Measurements from ENCODE around the gene SMAD6. TPM values are rescaled to one million over a fixed set of nuclear protein-coding genes. Genes with fewer than 3 reads are reported as not detected.

The SMAD6 gene
- total and polyA plus RNA-seq, 9 of the 15 experiments (the other 6 are each of a cell fraction or from before 2014, with no cell fraction given): 0.10 to 15.5 (median 3.7) TPM

DNA sequence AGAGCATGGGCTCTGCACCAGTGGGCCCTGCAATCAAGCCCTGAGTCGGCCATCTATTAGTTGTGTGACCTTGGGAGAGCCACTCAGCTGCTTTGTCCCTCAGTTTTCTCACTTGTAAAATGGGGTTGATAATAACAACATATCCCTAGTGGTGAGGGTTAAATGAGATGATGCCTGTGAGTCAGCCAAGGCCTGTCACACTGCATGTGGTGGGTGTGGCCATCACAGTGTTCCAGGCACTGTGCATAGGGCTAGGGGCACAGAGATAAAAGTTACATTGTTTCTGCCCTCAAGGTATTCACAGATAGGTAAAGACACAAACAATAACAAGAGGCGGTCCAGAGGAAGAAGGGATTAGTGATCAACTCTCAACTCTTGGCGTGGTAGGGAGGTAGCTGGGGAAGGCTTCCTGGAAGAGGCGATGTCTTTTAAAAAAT lies 19.5 kb downstream of the SMAD6 start (continued):
- TF ChIP-seq, protein P1, sequence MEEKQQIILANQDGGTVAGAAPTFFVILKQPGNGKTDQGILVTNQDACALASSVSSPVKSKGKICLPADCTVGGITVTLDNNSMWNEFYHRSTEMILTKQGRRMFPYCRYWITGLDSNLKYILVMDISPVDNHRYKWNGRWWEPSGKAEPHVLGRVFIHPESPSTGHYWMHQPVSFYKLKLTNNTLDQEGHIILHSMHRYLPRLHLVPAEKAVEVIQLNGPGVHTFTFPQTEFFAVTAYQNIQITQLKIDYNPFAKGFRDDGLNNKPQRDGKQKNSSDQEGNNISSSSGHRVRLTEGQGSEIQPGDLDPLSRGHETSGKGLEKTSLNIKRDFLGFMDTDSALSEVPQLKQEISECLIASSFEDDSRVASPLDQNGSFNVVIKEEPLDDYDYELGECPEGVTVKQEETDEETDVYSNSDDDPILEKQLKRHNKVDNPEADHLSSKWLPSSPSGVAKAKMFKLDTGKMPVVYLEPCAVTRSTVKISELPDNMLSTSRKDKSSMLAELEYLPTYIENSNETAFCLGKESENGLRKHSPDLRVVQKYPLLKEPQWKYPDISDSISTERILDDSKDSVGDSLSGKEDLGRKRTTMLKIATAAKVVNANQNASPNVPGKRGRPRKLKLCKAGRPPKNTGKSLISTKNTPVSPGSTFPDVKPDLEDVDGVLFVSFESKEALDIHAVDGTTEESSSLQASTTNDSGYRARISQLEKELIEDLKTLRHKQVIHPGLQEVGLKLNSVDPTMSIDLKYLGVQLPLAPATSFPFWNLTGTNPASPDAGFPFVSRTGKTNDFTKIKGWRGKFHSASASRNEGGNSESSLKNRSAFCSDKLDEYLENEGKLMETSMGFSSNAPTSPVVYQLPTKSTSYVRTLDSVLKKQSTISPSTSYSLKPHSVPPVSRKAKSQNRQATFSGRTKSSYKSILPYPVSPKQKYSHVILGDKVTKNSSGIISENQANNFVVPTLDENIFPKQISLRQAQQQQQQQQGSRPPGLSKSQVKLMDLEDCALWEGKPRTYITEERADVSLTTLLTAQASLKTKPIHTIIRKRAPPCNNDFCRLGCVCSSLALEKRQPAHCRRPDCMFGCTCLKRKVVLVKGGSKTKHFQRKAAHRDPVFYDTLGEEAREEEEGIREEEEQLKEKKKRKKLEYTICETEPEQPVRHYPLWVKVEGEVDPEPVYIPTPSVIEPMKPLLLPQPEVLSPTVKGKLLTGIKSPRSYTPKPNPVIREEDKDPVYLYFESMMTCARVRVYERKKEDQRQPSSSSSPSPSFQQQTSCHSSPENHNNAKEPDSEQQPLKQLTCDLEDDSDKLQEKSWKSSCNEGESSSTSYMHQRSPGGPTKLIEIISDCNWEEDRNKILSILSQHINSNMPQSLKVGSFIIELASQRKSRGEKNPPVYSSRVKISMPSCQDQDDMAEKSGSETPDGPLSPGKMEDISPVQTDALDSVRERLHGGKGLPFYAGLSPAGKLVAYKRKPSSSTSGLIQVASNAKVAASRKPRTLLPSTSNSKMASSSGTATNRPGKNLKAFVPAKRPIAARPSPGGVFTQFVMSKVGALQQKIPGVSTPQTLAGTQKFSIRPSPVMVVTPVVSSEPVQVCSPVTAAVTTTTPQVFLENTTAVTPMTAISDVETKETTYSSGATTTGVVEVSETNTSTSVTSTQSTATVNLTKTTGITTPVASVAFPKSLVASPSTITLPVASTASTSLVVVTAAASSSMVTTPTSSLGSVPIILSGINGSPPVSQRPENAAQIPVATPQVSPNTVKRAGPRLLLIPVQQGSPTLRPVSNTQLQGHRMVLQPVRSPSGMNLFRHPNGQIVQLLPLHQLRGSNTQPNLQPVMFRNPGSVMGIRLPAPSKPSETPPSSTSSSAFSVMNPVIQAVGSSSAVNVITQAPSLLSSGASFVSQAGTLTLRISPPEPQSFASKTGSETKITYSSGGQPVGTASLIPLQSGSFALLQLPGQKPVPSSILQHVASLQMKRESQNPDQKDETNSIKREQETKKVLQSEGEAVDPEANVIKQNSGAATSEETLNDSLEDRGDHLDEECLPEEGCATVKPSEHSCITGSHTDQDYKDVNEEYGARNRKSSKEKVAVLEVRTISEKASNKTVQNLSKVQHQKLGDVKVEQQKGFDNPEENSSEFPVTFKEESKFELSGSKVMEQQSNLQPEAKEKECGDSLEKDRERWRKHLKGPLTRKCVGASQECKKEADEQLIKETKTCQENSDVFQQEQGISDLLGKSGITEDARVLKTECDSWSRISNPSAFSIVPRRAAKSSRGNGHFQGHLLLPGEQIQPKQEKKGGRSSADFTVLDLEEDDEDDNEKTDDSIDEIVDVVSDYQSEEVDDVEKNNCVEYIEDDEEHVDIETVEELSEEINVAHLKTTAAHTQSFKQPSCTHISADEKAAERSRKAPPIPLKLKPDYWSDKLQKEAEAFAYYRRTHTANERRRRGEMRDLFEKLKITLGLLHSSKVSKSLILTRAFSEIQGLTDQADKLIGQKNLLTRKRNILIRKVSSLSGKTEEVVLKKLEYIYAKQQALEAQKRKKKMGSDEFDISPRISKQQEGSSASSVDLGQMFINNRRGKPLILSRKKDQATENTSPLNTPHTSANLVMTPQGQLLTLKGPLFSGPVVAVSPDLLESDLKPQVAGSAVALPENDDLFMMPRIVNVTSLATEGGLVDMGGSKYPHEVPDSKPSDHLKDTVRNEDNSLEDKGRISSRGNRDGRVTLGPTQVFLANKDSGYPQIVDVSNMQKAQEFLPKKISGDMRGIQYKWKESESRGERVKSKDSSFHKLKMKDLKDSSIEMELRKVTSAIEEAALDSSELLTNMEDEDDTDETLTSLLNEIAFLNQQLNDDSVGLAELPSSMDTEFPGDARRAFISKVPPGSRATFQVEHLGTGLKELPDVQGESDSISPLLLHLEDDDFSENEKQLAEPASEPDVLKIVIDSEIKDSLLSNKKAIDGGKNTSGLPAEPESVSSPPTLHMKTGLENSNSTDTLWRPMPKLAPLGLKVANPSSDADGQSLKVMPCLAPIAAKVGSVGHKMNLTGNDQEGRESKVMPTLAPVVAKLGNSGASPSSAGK (IDR thresholded peaks at IDR 0.05): no peak
- no peak for TF ChIP-seq EP300 (IDR thresholded peaks at IDR 0.05; ENCODE audit: low read length)
- no peak for TF ChIP-seq ZFX (CRISPR knock-in tag; IDR thresholded peaks at IDR 0.05)
- no peak for TF ChIP-seq POLR3A (IDR thresholded peaks at IDR 0.05; ENCODE audit: borderline replicate concordance, extremely low read depth, insufficient read depth, insufficient read length)
- peak; percentile 46 for TF ChIP-seq ATF3 (IDR thresholded peaks at IDR 0.05)
- no peak for TF ChIP-seq ATF3 (CRISPR knock-in tag; conservative IDR thresholded peaks at IDR 0.05)
- TF ChIP-seq HDAC3 (IDR thresholded peaks at IDR 0.05; ENCODE audit: borderline replicate concordance, partially characterized antibody): no peak
- TF ChIP-seq TCF3 (CRISPR knock-in tag; IDR thresholded peaks at IDR 0.05): peak; percentile 70
- TF ChIP-seq NFIC (IDR thresholded peaks at IDR 0.05): 0 out of 2 replicates have a peak, but pooled peaks have one; percentile 18
- no peak for TF ChIP-seq TAF9B (IDR thresholded peaks at IDR 0.05; ENCODE audit: partially characterized antibody)
- peak; percentile 56; the same call in 1 of the 2 replicates for TF ChIP-seq JUND (IDR thresholded peaks at IDR 0.05; ENCODE audit: borderline replicate concordance, low read depth, low read length)
- peak; percentile 54; the same call in 2 of the 3 replicates for TF ChIP-seq JUND (tag; IDR thresholded peaks at IDR 0.05; ENCODE audit: borderline replicate concordance, low read depth, low read length)
- peak; percentile 14; the same call in 1 of the 2 replicates for TF ChIP-seq TAL1 (IDR thresholded peaks at IDR 0.05)
- peak; percentile 62 for TF ChIP-seq RBM25 (IDR thresholded peaks at IDR 0.05; ENCODE audit: low read depth, low read length, severe bottlenecking)
- TF ChIP-seq, protein P2, sequence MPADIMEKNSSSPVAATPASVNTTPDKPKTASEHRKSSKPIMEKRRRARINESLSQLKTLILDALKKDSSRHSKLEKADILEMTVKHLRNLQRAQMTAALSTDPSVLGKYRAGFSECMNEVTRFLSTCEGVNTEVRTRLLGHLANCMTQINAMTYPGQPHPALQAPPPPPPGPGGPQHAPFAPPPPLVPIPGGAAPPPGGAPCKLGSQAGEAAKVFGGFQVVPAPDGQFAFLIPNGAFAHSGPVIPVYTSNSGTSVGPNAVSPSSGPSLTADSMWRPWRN (IDR thresholded peaks at IDR 0.05; ENCODE audit: low read depth): no peak
- no peak for TF ChIP-seq ZBTB8A (IDR thresholded peaks at IDR 0.05; ENCODE audit: partially characterized antibody)
- TF ChIP-seq TRIM24 (IDR thresholded peaks at IDR 0.05): no peak

Measured in K562 (cell line).